Measurements from ENCODE around the gene SUPT3H. TPM values are rescaled to one million over a fixed set of nuclear protein-coding genes. Genes with fewer than 3 reads are reported as not detected.
"Not testable (repeated sequence)": the region's sequence is repeated elsewhere in the genome, so short reads cannot be mapped to it uniquely, and the experiment has no call there.

Gene SUPT3H
- total RNA-seq, 1 donor from 2014 or later, result 9.9 TPM

- Histone ChIP-seq H3K4me3 (ENCODE audit: low read length in 3 of 3) (no peak overlapping the region), H3K27me3 (ENCODE audit: control insufficient read depth in 3 of 3, insufficient read depth in 3 of 3, low read length in 3 of 3) (no peaks in the 10 kb centered on the region), H3K9me3 (ENCODE audit: control insufficient read depth in 3 of 3, low read length in 3 of 3) (no peaks in the 10 kb centered on the region), H3K9ac (ENCODE audit: low read depth in 1 of 3, low read length in 3 of 3) (no peak overlapping the region), H3K27ac (ENCODE audit: low read depth, low read length) (no peak overlapping the region), H3K4me1 (ENCODE audit: control insufficient read depth in 3 of 3, insufficient read depth in 3 of 3, low read length in 3 of 3) (no peaks in the 10 kb centered on the region), H3K36me3 (ENCODE audit: control insufficient read depth in 3 of 3, insufficient read depth in 3 of 3, low read length in 3 of 3) (no peaks in the 10 kb centered on the region)
Observed at GRCh38 chr6:44897316-44897715, 480.4 kb downstream of the SUPT3H start.

DNA sequence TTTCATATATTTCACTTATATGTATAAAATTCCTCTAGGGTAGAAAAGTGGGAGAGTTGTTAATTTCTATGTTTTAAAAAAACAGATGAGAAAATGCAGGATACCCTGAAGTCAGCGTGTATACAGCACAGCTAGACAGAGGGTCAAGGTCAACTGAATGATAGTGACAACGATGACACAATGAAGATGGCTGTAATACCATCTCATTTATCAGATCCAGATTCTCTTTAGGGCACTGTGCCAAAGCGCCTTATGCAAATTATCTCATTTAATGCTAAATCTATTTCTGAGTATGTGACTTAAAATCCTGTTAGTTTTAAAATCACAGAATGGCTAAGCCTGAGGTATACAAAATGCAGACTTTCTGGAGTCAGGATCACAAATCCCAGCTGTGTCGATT lies 481.0 kb downstream of the SUPT3H start:
- Histone ChIP-seq H3K9me3 (ENCODE audit: control insufficient read depth in 3 of 3, low read length in 3 of 3) (no peaks in the 10 kb centered on the region), H3K4me3 (ENCODE audit: low read length in 3 of 3) (no peak overlapping the region), H3K4me1 (ENCODE audit: control insufficient read depth in 3 of 3, insufficient read depth in 3 of 3, low read length in 3 of 3) (no peaks in the 10 kb centered on the region), H3K27ac (ENCODE audit: low read depth, low read length) (no peak overlapping the region), H3K9ac (ENCODE audit: low read depth in 1 of 3, low read length in 3 of 3) (no peak overlapping the region), H3K36me3 (ENCODE audit: control insufficient read depth in 3 of 3, insufficient read depth in 3 of 3, low read length in 3 of 3) (no peaks in the 10 kb centered on the region), H3K27me3 (ENCODE audit: control insufficient read depth in 3 of 3, insufficient read depth in 3 of 3, low read length in 3 of 3) (no peaks in the 10 kb centered on the region)

DNA sequence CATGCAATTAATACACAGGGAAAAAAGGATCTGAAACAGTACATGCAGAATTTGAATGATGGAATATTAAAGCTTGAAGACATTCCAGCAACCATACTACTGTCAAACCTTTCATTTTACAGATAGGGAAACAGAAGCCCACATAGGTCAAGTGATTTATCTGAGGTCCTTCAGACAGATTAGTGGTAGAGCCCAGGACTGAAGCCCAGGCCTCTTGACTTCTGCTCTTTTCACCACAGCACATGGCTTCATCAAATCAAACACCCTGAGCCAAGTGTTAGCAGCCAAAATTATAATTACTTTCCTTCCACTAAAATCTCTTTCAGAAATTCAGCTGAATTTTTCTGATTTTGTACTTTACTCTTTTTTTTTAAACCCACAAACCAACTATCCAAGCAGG lies 485.2 kb downstream of the SUPT3H start:
- Histone ChIP-seq H3K27me3 (ENCODE audit: control insufficient read depth in 3 of 3, insufficient read depth in 3 of 3, low read length in 3 of 3) (no peaks in the 10 kb centered on the region), H3K9me3 (ENCODE audit: control insufficient read depth in 3 of 3, low read length in 3 of 3) (no peaks in the 10 kb centered on the region), H3K27ac (ENCODE audit: low read depth, low read length) (no peak overlapping the region), H3K9ac (ENCODE audit: low read depth in 1 of 3, low read length in 3 of 3) (no peak overlapping the region), H3K4me1 (ENCODE audit: control insufficient read depth in 3 of 3, insufficient read depth in 3 of 3, low read length in 3 of 3) (no peaks in the 10 kb centered on the region), H3K36me3 (ENCODE audit: control insufficient read depth in 3 of 3, insufficient read depth in 3 of 3, low read length in 3 of 3) (no peaks in the 10 kb centered on the region), H3K4me3 (ENCODE audit: low read length in 3 of 3) (no peak overlapping the region)

DNA sequence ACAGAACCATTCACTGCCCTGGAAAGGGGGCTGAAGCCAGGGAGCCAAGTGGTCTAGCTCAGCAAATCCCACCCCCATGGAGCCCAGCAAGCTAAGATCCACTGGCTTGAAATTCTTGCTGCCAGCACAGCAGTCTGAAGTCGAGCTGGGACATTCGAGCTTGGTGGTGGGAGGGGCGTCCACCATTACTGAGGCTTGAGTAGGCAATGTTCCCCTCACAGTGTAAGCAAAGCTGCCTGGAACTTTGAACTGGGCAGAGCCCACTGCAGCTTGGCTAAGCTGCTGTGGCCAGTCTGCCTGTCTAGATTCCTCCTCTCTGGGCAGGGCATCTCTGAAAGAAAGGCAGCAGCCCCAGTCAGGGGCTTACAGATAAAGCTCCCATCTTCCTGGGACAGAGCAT lies 498.7 kb downstream of the SUPT3H start:
- not testable (repeated sequence) for H3K9ac ChIP-seq (ENCODE audit: low read depth in 1 of 3, low read length in 3 of 3); H3K27ac ChIP-seq (ENCODE audit: low read depth, low read length); H3K9me3 ChIP-seq (ENCODE audit: control insufficient read depth in 3 of 3, low read length in 3 of 3); H3K27me3 ChIP-seq (ENCODE audit: control insufficient read depth in 3 of 3, insufficient read depth in 3 of 3, low read length in 3 of 3); H3K36me3 ChIP-seq (ENCODE audit: control insufficient read depth in 3 of 3, insufficient read depth in 3 of 3, low read length in 3 of 3); H3K4me1 ChIP-seq (ENCODE audit: control insufficient read depth in 3 of 3, insufficient read depth in 3 of 3, low read length in 3 of 3); H3K4me3 ChIP-seq (ENCODE audit: low read length in 3 of 3)

GRCh38 chr6:44876638-44877037 lies 501.1 kb downstream of the SUPT3H start:
- H3K9ac ChIP-seq (ENCODE audit: low read depth in 1 of 3, low read length in 3 of 3); H3K27me3 ChIP-seq (ENCODE audit: control insufficient read depth in 3 of 3, insufficient read depth in 3 of 3, low read length in 3 of 3); H3K36me3 ChIP-seq (ENCODE audit: control insufficient read depth in 3 of 3, insufficient read depth in 3 of 3, low read length in 3 of 3); H3K27ac ChIP-seq (ENCODE audit: low read depth, low read length); H3K4me3 ChIP-seq (ENCODE audit: low read length in 3 of 3); H3K4me1 ChIP-seq (ENCODE audit: control insufficient read depth in 3 of 3, insufficient read depth in 3 of 3, low read length in 3 of 3); H3K9me3 ChIP-seq (ENCODE audit: control insufficient read depth in 3 of 3, low read length in 3 of 3): not testable (repeated sequence)

DNA sequence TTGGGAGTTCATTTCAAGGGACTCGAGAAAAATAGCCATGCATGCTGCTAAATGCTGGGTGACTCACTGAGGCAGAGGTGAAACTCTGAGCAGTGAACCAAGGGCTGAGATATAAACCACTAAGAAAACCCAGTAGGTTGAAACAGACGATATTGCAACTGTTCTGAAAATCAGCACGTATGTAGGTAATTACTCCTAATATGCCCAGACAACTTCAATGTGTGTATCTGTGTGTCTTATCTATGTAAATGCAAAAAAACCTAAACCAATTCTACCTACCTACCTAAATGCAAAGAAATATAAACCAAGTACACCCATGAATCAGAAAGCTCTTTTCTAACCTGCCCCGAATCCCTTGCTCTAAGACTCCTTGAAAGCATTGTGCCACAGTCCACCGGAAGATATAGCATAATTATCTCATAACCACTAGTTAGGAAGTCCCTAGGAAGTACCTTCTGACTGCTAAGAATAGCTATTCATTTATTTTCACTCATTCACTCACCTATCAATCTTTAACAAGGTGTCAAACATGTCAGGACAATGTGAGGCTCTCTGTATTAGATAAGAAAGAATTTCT lies 508.3 kb downstream of the SUPT3H start:
- no peaks in the 10 kb centered on the region for H3K27me3 ChIP-seq (ENCODE audit: control insufficient read depth in 3 of 3, insufficient read depth in 3 of 3, low read length in 3 of 3)
- no peaks in the 10 kb centered on the region for H3K36me3 ChIP-seq (ENCODE audit: control insufficient read depth in 3 of 3, insufficient read depth in 3 of 3, low read length in 3 of 3)
- H3K27ac ChIP-seq (ENCODE audit: low read depth, low read length), result no peak overlapping the region
- H3K4me3 ChIP-seq (ENCODE audit: low read length in 3 of 3), result no peak overlapping the region
- no peaks in the 10 kb centered on the region for H3K4me1 ChIP-seq (ENCODE audit: control insufficient read depth in 3 of 3, insufficient read depth in 3 of 3, low read length in 3 of 3)
- H3K9ac ChIP-seq (ENCODE audit: low read depth in 1 of 3, low read length in 3 of 3), result no peak overlapping the region
- H3K9me3 ChIP-seq (ENCODE audit: control insufficient read depth in 3 of 3, low read length in 3 of 3), result no peaks in the 10 kb centered on the region

- Histone ChIP-seq H3K27ac (ENCODE audit: low read depth, low read length) (no peak overlapping the region), H3K4me1 (ENCODE audit: control insufficient read depth in 3 of 3, insufficient read depth in 3 of 3, low read length in 3 of 3) (no peaks in the 10 kb centered on the region), H3K36me3 (ENCODE audit: control insufficient read depth in 3 of 3, insufficient read depth in 3 of 3, low read length in 3 of 3) (no peaks in the 10 kb centered on the region), H3K27me3 (ENCODE audit: control insufficient read depth in 3 of 3, insufficient read depth in 3 of 3, low read length in 3 of 3) (no peaks in the 10 kb centered on the region), H3K9ac (ENCODE audit: low read depth in 1 of 3, low read length in 3 of 3) (no peak overlapping the region), H3K9me3 (ENCODE audit: control insufficient read depth in 3 of 3, low read length in 3 of 3) (no peaks in the 10 kb centered on the region), H3K4me3 (ENCODE audit: low read length in 3 of 3) (no peak overlapping the region)
Observed at GRCh38 chr6:44868910-44869309, 508.8 kb downstream of the SUPT3H start.

- H3K27ac ChIP-seq (ENCODE audit: low read depth, low read length), result no peak overlapping the region
- no peak overlapping the region for H3K4me3 ChIP-seq (ENCODE audit: low read length in 3 of 3)
- H3K27me3 ChIP-seq (ENCODE audit: control insufficient read depth in 3 of 3, insufficient read depth in 3 of 3, low read length in 3 of 3), result no peaks in the 10 kb centered on the region
- no peak overlapping the region for H3K9ac ChIP-seq (ENCODE audit: low read depth in 1 of 3, low read length in 3 of 3)
- no peaks in the 10 kb centered on the region for H3K9me3 ChIP-seq (ENCODE audit: control insufficient read depth in 3 of 3, low read length in 3 of 3)
- H3K4me1 ChIP-seq (ENCODE audit: control insufficient read depth in 3 of 3, insufficient read depth in 3 of 3, low read length in 3 of 3), result no peaks in the 10 kb centered on the region
- H3K36me3 ChIP-seq (ENCODE audit: control insufficient read depth in 3 of 3, insufficient read depth in 3 of 3, low read length in 3 of 3), result no peaks in the 10 kb centered on the region
Observed at GRCh38 chr6:44868335-44868668, 509.4 kb downstream of the SUPT3H start.

GRCh38 chr6:44867571-44868334 lies 510.0 kb downstream of the SUPT3H start:
- no peaks in the 10 kb centered on the region for H3K9me3 ChIP-seq (ENCODE audit: control insufficient read depth in 3 of 3, low read length in 3 of 3)
- H3K9ac ChIP-seq (ENCODE audit: low read depth in 1 of 3, low read length in 3 of 3), result no peak overlapping the region
- H3K36me3 ChIP-seq (ENCODE audit: control insufficient read depth in 3 of 3, insufficient read depth in 3 of 3, low read length in 3 of 3), result no peaks in the 10 kb centered on the region
- H3K4me3 ChIP-seq (ENCODE audit: low read length in 3 of 3), result no peak overlapping the region
- H3K27ac ChIP-seq (ENCODE audit: low read depth, low read length), result no peak overlapping the region
- H3K27me3 ChIP-seq (ENCODE audit: control insufficient read depth in 3 of 3, insufficient read depth in 3 of 3, low read length in 3 of 3), result no peaks in the 10 kb centered on the region
- no peaks in the 10 kb centered on the region for H3K4me1 ChIP-seq (ENCODE audit: control insufficient read depth in 3 of 3, insufficient read depth in 3 of 3, low read length in 3 of 3)

DNA sequence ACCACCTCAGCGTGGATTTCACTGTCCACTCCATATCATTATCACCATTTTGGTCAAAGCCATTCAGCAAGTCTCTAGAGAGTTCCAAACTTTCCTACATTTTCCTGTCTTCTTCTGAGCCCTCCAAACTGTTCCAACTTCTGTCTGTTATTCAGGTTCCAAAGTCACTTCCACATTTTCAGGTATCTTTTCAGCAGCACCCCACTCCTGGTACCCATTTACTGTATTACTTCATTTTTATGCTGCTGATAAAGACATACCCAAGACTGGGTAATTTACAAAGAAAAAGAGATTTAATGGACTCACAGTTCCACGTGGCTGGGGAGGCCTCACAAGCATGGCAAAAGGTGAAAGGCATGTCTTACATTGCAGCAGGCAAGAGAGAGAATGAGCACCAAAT lies 512.5 kb downstream of the SUPT3H start:
- not testable (repeated sequence) for H3K27ac ChIP-seq (ENCODE audit: low read depth, low read length); H3K4me1 ChIP-seq (ENCODE audit: control insufficient read depth in 3 of 3, insufficient read depth in 3 of 3, low read length in 3 of 3); H3K9ac ChIP-seq (ENCODE audit: low read depth in 1 of 3, low read length in 3 of 3); H3K27me3 ChIP-seq (ENCODE audit: control insufficient read depth in 3 of 3, insufficient read depth in 3 of 3, low read length in 3 of 3); H3K4me3 ChIP-seq (ENCODE audit: low read length in 3 of 3); H3K9me3 ChIP-seq (ENCODE audit: control insufficient read depth in 3 of 3, low read length in 3 of 3); H3K36me3 ChIP-seq (ENCODE audit: control insufficient read depth in 3 of 3, insufficient read depth in 3 of 3, low read length in 3 of 3)

Measured in skeletal muscle tissue (tissue), 4 donors.